ENCODE measurements around the gene CAPN14.

CAPN14 gene

DNA sequence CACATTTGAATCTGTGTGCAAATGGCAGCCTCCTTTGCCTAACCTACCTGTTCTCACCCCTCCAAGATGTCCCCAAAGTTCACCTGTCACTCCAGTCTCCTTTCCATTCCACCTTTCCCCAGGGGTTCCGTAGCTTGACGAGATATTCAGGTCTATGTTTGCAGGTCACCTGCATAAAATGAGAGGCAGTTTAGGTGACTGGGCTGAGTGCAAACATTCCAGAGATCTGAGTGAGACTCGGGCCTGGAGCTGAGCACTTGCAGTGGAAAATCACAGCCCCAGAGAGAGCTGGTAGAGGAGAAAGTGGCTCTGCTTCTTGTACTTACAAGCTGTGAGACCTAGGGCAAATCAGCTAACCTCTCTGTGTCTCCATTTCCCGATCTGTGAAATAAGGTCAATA is 20.1 kb downstream of the CAPN14 start:
- DNase-seq (ENCODE audit: low read depth): no peak
- no peak for TF ChIP-seq CTCF (IDR thresholded peaks at IDR 0.05; ENCODE audit: insufficient read depth, low read depth, low read length, missing control alignments)
- H3K4me3 ChIP-seq (ENCODE audit: low read depth, low read length): no peak overlapping the region

- DNase-seq (ENCODE audit: low read depth): no peak
- TF ChIP-seq CTCF (IDR thresholded peaks at IDR 0.05; ENCODE audit: insufficient read depth, low read depth, low read length, missing control alignments): no peak
- H3K4me3 ChIP-seq (ENCODE audit: low read depth, low read length): no peak overlapping the region
Observed at GRCh38 chr2:31196622-31197021, 20.7 kb downstream of the CAPN14 start.

- H3K4me3 ChIP-seq (ENCODE audit: low read depth, low read length): no peak overlapping the region
- no peak for TF ChIP-seq CTCF (IDR thresholded peaks at IDR 0.05; ENCODE audit: insufficient read depth, low read depth, low read length, missing control alignments)
- DNase-seq (ENCODE audit: low read depth): no peak
Observed at GRCh38 chr2:31193806-31194205, 23.5 kb downstream of the CAPN14 start.

GRCh38 chr2:31192851-31193392 is 24.4 kb downstream of the CAPN14 start:
- H3K4me3 ChIP-seq (ENCODE audit: low read depth, low read length): no peak overlapping the region
- TF ChIP-seq CTCF (IDR thresholded peaks at IDR 0.05; ENCODE audit: insufficient read depth, low read depth, low read length, missing control alignments): no peak
- DNase-seq (ENCODE audit: low read depth): no peak

- no peak for TF ChIP-seq CTCF (IDR thresholded peaks at IDR 0.05; ENCODE audit: insufficient read depth, low read depth, low read length, missing control alignments)
- H3K4me3 ChIP-seq (ENCODE audit: low read depth, low read length): no peak overlapping the region
- no peak for DNase-seq (ENCODE audit: low read depth)
Observed at GRCh38 chr2:31192396-31192795, 24.9 kb downstream of the CAPN14 start.

- no peak for TF ChIP-seq CTCF (IDR thresholded peaks at IDR 0.05; ENCODE audit: insufficient read depth, low read depth, low read length, missing control alignments)
- no peak overlapping the region for H3K4me3 ChIP-seq (ENCODE audit: low read depth, low read length)
- no peak for DNase-seq (ENCODE audit: low read depth)
Observed at GRCh38 chr2:31191931-31192330, 25.4 kb downstream of the CAPN14 start.

DNA sequence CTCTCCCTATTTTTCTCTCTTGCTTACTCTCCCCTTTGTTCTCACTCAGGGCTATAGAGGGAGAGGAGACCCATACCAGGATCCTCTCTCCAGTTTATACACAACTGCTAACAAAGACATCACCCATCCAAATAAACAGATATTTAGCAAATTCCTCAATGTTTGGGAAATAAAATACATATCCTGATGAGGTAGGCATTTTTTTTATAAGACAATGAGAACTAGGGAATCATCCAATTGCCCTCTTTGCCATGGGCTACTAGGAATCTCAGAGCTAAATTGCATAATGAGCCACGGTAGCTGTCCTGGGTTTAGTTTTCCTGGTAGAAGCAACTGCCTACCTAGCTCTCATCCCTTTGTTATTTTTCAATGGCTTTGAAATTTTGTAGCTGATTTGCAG is 27.1 kb downstream of the CAPN14 start:
- no peak for DNase-seq (ENCODE audit: low read depth)

More for the DNA sequence above, 27.1 kb downstream of the CAPN14 start:
- no peak overlapping the region for H3K4me3 ChIP-seq (ENCODE audit: low read depth, low read length)
- TF ChIP-seq CTCF (IDR thresholded peaks at IDR 0.05; ENCODE audit: insufficient read depth, low read depth, low read length, missing control alignments): no peak

Data from GM12865 (cell line).